ENCODE results near the gene CIITA. TPM values are rescaled to one million over a fixed set of nuclear protein-coding genes. Genes with fewer than 3 reads are reported as not detected.

The CIITA gene
- polyA plus RNA-seq, 3 donors: 2.9 to 12.1 (median 7.6) TPM

DNA sequence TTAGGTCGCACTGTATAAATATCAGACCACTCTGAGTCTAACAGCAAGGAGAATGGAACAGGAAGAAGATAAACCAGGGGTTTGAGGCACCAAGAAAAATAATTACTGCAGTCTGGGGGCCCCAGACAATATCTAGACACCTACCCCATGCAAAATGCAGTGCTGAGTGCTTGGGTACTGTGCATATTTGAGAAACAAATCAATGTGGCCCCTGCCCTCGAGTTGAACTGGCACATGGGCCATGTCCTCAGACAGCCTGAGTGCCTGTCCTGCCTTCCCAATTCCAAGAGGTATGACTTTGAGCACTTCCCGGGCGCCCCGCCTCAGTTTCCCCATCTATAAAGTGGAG lies 6.2 kb upstream of the CIITA start:
- WGBS, 3 donors: 63 to 84% (median 76%) methylated on average over 5 of the region's 5 CpGs
- H3K27ac ChIP-seq (ENCODE audit: low read depth, low read length): no peak overlapping the region

DNA sequence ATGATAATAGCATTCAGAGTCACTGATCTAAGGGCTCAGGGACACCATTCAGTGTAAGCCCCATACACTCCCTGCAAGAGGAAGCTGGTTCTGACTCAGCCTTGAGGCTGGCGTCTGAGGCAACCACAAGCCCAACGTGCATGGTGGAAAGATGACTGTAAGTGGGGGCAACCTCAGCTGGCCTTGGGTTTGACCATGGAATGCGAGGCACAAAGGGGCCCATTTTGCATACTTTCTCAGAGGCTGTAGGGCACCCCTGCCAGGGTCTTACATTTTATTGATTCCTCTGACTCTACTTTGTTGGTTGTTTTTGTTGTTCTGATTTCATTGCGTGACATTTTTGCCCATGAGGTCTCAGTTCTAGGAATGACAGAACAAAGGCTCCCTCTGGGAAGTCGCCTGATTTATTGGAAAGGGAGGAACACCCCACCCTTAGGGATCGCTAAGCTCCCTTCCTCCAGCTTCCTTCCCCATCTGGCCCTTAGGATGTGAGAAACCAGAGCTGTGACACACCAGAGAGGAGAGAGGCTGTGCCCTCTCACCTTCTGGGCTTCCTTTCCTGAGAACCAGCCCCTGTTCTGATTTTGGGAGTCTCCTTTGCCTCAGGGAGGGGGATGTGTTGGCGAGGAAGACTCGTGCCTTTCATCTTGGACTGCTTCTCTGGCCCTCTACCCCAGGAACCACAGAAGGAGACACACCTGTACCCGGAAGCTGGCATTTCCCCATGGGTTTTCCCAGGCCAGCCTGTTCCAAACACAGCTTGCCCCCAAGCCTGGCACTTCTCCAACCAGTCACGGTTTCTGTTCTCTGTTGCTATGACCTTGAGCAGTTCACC lies 5.6 kb upstream of the CIITA start:
- WGBS, 3 donors: 22 to 46% (median 27%) methylated on average over 10 of the region's 10 CpGs
- no peak overlapping the region for H3K27ac ChIP-seq (ENCODE audit: low read depth, low read length)

DNA sequence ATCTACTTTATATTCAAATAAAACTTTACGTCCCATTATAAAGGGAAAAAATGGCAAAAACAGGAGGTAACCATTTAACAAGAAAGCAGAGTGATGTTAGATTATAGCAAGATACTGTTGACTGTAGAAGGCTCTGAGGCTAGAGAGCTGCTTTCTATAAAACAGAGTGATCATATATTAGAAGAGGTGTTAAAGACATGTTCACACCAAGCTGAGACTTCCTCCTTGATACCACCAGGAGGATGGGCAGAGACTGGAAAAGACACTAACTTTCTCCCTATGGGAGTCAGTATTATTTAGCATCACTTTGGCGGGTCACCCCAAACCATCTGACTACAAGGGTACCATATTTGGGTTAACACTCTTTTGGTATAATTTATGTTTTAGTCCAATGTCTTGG lies 687 bp upstream of the CIITA start:
- WGBS, 3 donors: 83 to 96% (median 88%) methylated on average over 2 of the region's 2 CpGs

DNA sequence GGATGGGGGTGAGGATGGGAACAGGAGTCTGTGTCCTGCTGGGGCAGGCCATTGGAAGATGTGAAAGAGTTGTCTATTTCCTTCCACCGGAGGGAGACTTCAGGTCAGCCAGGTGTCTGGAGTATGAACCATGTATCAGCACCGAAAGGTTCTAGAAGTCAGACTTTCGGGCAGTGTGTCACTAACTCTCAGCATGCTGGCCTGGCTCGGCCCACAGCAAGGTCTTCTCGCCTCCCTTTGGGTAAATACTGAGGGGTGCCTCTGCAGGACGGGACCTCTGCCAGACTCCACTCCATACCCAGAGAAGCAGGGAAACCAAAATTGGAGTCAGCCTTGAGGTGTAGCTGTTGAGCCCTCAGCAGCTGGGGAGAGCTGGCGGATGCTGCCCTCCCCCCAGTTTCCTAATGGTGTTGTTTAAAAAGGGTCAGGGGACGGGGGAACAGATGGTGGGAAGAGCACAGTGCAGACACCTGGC lies 507 bp downstream of the CIITA start:
- 47 to 81% (median 61%) methylated on average over 8 of the region's 8 CpGs for WGBS, 3 donors

More for the DNA sequence above, 687 bp upstream of the CIITA start:
- no peak overlapping the region for H3K27ac ChIP-seq (ENCODE audit: low read depth, low read length)

DNA sequence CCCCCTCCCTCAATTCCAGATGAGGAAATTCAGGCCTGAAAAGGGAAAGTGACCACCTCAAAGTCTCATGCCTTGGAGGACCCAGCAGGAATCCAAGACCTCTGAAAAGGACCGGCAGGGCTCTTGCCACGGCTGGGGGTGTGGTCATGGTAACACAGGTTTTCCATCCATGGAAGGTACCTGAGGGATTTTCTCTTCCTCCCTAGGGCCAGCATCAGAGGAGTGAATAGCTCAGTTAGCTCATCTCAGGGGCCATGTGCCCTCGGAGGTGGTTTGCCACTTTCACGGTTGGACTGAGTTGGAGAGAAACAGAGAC lies 1.3 kb downstream of the CIITA start:
- WGBS, 3 donors: 16 to 66% (median 16%) methylated on average over 4 of the region's 4 CpGs
- H3K27ac ChIP-seq (ENCODE audit: low read depth, low read length): no peak overlapping the region

More for the DNA sequence above, 507 bp downstream of the CIITA start:
- H3K27ac ChIP-seq (ENCODE audit: low read depth, low read length): no peak overlapping the region

DNA sequence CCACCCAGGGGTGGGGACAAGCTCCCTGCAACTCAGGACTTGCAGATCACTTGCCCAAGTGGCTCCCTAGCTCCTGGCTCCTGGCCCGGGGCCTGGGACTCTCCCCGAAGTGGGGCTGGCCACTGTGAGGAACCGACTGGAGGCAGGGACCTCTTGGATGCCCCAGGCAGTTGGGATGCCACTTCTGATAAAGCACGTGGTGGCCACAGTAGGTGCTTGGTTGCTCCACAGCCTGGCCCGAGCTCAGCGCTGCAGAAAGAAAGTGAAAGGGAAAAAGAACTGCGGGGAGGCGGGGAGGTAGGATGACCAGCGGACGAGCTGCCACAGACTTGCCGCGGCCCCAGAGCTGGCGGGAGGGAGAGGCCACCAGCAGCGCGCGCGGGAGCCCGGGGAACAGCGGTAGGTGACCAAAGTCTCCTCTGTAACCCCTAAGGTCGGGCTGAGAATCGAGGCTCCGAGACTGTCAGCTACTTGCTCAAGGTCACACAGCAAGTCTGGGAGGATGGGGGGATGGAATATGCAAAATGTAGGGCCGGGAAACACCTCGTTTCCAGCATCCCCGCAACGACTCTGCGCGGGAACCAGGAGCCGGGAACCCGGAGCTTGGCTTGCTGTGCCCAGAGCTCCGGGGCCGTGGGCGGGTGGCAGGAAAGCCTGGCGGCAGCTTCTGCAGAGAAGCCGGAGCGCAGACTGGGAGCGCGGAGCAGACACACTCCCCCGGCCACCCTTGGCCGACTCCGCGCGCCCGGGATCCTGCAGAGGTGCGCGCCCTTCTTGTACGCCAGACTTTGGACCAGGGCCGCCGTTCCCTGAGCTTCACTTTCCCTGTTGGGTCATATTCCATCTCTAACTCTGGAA lies 1.9 kb downstream of the CIITA start:
- 1 to 3% (median 2%) methylated on average over 45 to 49 of the region's 49 CpGs for WGBS, 3 donors
- no peak overlapping the region for H3K27ac ChIP-seq (ENCODE audit: low read depth, low read length)

DNA sequence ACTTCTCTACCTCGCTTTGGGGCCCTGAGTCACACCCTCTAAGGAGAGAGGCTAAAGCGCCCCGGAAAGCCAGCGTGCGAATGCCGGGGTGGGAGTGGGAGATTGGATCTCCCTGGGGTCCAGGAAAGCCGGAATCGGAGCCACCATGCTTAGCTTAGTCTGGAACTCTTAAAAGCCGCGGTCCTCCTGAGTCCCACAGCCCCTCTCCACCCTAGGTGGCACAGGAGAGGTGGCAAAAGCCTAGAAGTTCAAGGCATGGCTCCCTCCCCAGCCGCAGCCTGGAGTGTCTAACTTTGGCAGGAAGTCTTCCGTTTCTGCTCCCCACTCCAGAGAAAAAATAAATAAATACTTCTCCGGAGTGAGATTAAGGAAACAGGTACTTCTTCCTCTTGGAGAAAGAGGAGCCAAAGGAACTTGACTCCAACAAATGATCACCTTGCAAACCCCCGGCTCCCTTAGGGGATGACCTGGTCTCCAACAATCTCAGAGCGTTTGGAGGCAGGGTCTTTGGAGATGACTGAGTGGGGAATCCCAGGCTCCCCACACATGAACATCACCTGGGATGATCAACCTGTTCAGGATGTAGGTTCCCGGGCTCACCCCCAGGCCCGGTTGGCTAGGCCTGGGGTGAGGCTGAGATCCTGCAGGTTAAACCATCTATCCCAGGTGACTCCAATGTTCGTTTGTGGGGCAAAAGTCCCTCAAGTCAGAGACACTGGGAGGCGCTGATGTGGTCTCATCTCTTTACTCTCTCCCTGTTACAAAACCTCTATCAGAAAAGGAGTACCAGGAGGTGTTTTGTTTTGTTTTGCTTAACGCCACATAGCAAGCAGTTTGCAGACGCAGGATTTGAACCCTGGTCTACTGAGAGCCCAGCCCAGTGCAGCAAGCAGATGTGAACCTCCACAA lies 2.9 kb downstream of the CIITA start:
- 31 to 70% (median 37%) methylated on average over 21 of the region's 21 CpGs for WGBS, 3 donors
- H3K27ac ChIP-seq (ENCODE audit: low read depth, low read length): no peak overlapping the region

DNA sequence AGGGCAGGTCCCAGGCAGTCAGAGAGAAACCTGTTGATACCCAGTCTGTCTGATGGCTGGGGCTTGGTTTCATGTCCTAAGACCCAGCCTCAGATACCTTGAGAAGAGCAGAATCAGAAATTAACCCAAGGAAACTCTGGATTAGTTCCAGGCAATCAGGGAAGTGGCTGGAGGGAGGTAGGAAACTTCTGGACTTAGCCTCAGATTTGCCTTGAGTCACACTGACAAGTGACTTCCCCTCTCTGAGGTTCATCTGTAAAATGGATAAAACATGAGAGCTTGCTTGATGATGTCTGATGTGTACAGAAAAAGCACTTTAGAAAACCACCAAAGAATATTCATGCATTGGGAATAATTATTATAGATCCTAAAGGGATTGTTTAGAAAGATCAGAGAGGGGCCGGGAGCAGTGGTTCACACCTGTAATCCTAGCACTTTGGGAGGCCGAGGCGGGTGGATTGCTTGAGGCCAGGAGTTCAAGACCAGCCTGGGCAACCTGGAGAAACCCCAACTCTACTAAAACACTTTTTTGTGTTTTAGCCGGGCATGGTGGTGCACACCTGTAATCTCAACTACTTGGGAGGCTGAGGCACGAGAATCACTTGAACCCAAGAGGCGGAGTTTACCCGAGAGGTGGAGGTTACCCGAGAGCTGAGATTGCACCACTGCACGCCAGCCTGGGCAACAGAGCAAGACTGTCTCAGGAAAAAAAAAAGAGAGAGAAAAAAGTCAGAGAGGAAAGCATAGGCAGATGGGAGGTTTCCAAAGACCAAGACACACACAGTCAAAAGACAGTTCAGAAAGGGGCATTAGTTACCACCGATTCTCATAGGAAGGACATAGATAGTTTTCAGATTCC lies 3.8 kb downstream of the CIITA start:
- WGBS, 3 donors: 72 to 93% (median 74%) methylated on average over 10 of the region's 10 CpGs
- no peak overlapping the region for H3K27ac ChIP-seq (ENCODE audit: low read depth, low read length)

DNA sequence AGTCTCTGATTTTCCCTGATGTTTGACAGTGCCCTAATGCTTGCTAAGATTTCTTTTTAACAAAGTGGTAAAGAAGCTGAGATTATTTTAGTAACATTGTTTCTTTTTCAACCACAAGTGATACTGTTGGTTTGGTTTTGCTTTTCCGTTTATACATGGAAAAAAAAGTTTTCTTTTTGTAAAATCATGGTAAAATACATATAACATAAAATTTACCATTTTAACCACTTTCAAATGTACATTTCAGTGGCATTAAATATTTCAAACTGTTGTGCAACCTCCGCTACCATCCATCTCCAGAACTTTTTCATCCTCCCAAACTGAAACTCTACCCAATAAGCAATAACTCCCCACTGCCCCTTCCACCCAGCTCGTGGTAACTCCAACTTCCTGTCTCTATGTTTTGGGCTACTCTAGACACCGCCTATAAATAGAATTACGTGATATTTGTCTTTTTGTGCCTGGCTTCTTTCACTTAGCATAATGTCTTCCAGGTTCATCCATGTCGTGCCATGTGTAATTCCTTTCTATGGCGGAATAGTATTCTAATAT lies 4.6 kb downstream of the CIITA start:
- WGBS, 3 donors: 54 to 89% (median 56%) methylated on average over 7 of the region's 7 CpGs
- H3K27ac ChIP-seq (ENCODE audit: low read depth, low read length): no peak overlapping the region

DNA sequence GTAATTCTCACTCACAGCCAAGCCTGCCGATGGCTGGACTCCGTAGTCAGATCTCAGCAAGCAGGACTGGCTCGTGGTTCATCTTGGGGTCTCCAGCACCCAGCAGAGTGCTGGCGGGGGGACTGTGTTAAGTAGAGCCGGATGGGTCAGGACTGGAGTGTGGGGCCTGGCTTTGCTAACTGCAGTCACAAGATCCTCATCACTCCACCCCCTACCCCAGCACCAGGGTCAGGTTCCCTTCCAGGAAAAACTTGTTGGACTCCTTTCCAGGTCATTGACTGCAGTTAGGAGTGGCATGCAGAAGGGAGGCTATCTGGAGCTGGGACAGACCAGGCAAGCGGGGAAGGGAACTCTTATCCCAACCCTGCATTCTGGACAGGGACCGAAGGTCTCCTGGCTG lies 6.0 kb downstream of the CIITA start:
- no peak overlapping the region for H3K27ac ChIP-seq (ENCODE audit: low read depth, low read length)
- WGBS, 3 donors: 81 to 92% (median 91%) methylated on average over 7 of the region's 7 CpGs

DNA sequence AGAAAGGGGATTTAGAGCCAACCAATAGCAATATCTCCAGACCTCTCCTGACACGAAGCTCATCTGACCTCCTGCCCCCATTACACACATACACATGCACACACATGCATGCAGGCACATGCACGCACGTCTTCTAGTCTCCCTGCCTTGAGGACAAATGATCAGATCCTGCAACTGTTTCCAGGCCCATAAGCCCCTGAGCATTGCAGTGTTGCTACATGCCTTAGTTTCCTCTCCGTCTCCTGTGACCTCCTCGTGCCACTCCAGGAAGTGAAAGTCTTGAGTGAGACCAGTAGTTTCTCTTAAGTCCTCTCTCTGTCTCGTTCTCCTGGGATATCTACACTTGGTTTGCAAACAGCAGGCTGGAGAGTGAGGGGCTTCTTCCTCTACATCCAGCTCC lies 8.2 kb downstream of the CIITA start:
- H3K27ac ChIP-seq (ENCODE audit: low read depth, low read length): no peak overlapping the region
- WGBS, 3 donors: 46 to 73% (median 53%) methylated on average over 6 of the region's 6 CpGs

DNA sequence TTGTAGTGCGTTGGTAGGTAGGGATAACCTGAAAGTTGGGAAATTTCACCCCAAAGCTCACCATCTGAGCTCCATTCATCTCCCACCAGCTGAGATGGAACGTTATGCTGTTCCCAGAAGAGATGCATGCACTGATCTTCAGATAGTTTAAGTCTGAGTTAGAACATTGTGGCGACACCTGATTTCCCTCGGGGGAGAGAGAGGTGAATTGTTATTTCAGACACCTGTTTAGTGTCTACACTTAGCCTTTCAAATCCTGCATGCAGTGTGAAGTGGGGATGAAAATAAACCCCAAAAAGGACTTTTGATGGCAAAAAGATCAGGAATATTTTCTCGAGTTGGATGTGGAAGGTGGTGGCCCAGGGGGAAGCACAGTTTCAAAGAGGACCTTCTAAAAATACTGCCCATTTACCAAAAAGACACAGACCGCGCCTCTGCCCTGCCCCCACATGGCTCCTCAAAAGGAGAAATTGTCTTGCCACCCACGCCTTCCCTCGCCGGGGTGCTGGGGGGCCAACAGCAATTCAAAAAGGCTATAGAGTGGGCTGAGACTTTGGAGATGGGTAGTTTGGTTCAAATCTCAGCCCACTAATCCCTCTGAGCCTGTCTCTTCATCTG lies 11.4 kb downstream of the CIITA start:
- WGBS, 3 donors: 54 to 80% (median 66%) methylated on average over 10 of the region's 10 CpGs
- H3K27ac ChIP-seq (ENCODE audit: low read depth, low read length): no peak overlapping the region

DNA sequence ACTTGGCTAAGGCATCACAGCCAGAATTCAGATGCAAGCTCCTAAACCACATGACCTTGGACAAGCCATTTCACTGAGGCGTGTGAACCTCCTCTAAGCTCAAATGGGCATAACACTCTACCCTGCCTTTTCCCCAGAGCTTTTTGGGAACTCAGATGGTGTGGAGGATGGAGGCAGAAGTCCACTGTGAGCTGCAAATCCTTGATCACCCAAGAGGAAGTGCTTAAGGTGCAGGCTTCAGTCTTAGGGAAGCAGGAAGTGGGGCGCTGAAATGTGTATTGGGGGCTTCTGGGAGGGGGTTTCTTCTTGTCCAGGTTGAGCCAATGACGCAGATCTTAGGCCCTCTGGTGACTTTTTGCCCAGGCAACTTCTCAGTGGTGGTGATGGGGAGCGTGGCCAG lies 12.9 kb downstream of the CIITA start:
- 74 to 84% (median 81%) methylated on average over 4 of the region's 4 CpGs for WGBS, 3 donors
- H3K27ac ChIP-seq (ENCODE audit: low read depth, low read length): no peak overlapping the region

DNA sequence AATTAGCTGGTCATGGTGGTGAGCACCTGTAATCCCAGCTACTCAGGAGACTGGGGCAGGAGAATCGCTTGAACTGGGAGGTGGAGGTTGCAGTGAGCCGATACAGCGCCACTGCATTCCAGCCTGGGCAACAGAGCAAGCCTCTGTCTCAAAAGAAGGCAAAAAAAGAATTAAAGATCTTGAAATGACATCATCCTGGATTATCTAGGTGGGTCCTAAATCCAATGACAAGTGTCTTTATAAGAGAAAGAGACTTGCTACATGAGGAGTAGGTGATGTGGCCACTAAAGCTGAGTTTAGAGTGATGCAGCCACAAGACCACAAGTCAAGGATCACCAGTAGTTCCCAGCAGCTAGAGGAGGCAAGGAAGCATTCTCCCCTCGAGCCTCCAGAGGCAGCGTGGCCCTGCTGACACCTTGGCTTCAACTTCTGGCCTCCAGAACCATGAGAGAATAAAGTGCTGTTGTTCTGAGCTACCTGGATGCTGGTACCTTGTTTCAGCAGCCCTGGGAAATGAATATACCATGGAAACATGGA lies 15.8 kb downstream of the CIITA start:
- WGBS, 3 donors: 83 to 93% (median 88%) methylated on average over 5 of the region's 5 CpGs
- no peak overlapping the region for H3K27ac ChIP-seq (ENCODE audit: low read depth, low read length)

DNA sequence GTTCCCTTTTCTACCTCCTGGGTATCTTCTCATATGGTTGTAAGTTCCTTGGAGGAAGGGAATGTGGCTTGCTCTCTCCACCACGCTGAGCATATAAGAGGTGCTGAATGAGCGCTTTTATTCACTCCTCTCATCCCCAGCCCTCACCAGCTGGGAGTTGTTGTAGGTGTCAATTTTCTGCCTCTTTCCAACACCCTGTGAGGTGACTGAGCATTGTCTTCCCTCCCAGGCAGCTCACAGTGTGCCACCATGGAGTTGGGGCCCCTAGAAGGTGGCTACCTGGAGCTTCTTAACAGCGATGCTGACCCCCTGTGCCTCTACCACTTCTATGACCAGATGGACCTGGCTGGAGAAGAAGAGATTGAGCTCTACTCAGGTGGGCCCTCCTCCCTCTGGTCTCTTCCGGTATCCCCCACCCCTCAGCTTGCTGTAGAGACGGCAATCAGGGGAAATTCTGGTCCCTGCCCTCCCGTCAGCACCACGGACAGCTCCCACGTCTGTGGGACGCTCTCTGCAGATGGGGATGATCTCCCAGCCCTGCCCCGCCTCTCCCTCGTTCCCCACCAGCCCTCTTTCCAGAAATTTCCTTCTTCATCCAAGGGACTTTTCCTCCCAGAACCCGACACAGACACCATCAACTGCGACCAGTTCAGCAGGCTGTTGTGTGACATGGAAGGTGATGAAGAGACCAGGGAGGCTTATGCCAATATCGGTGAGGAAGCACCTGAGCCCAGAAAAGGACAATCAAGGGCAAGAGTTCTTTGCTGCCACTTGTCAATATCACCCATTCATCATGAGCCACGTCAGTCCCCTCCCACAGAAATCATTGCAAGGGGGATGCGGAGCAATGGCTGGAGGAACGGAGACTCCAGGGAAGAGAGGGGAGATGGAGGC lies 18.3 kb downstream of the CIITA start:
- WGBS, 3 donors: 35 to 61% (median 52%) methylated on average over 17 of the region's 17 CpGs

DNA sequence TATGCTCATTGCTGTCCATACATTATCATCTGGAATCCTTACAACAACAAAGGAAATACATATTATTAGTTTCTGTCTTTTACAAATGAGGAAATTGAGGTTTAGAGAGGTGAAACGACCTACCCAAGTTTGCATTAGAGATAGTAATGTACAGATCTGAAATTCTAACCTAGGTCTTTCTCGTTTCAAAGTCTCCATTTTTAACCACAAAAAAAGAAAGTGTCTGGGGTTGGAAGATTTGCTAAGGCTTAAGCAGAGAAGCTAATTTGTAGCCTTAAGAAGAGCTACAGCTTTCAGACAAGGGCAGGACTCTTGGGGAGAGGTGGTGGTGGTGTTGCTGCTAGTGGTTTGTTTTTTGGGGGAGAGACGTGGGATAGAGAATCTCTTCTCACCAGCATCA lies 19.2 kb downstream of the CIITA start:
- 62 to 63% (median 62%) methylated on average over 3 of the region's 3 CpGs for WGBS, 3 donors
- H3K27ac ChIP-seq (ENCODE audit: low read depth, low read length): no peak overlapping the region

More for the DNA sequence above, 18.3 kb downstream of the CIITA start:
- H3K27ac ChIP-seq (ENCODE audit: low read depth, low read length): no peak overlapping the region
